ENCODE data around the gene CNIH4. TPM values are rescaled to one million over a fixed set of nuclear protein-coding genes. Genes with fewer than 3 reads are reported as not detected.
"Not testable (repeated sequence)": the region's sequence is repeated elsewhere in the genome, so short reads cannot be mapped to it uniquely, and the experiment has no call there.

The CNIH4 gene
- total and polyA plus RNA-seq, 2 experiments from 2014 or later = 62.7 to 106 TPM

GRCh38 chr1:224338150-224338838, 18.4 kb upstream of the CNIH4 start:
- Histone ChIP-seq H3K36me3 (replicated peaks; ENCODE audit: insufficient read depth, low read depth) (no peaks in the 10 kb centered on the region), H2AFZ (no peak overlapping the region), H3K4me2 (no peak overlapping the region), H4K20me1 (ENCODE audit: insufficient read depth, poor library complexity, severe bottlenecking) (no peaks in the 10 kb centered on the region), H3K27ac (no peak overlapping the region), H3K27me3 (no peaks in the 10 kb centered on the region), H3K4me1 (ENCODE audit: insufficient read depth) (no peaks in the 10 kb centered on the region), H3K4me3 (no peak overlapping the region), H3K9me3 (ENCODE audit: low read depth) (no peaks in the 10 kb centered on the region), H3K79me2 (no peaks in the 10 kb centered on the region), H3K9me2 (replicated peaks; ENCODE audit: insufficient read depth) (no peaks in the 10 kb centered on the region)
- 86% methylated on average over 4 of the region's 4 CpGs for WGBS (ENCODE audit: low lambda C conversion rate, missing lambda C conversion rate)
- TF ChIP-seq EZH2phosphoT487 (IDR thresholded peaks at IDR 0.05; ENCODE audit: low read depth, severe bottlenecking, unreplicated experiment) (no peak), EZH2 (IDR thresholded peaks at IDR 0.05; ENCODE audit: borderline replicate concordance) (no peak), CTCF (IDR thresholded peaks at IDR 0.05; ENCODE audit: poor library complexity) (no peak)
- no peak for DNase-seq (ENCODE audit: low spot score)

GRCh38 chr1:224339442-224340033, 17.1 kb upstream of the CNIH4 start:
- Histone ChIP-seq H3K4me3 (no peak overlapping the region), H3K27me3 (no peaks in the 10 kb centered on the region), H2AFZ (peak overlapping the region; percentile 54), H3K27ac (peak overlapping the region; percentile 81), H3K79me2 (no peaks in the 10 kb centered on the region), H3K9me3 (ENCODE audit: low read depth) (no peaks in the 10 kb centered on the region), H4K20me1 (ENCODE audit: insufficient read depth, poor library complexity, severe bottlenecking) (no peaks in the 10 kb centered on the region), H3K4me2 (peak overlapping the region; percentile 22), H3K36me3 (replicated peaks; ENCODE audit: insufficient read depth, low read depth) (no peaks in the 10 kb centered on the region), H3K9me2 (replicated peaks; ENCODE audit: insufficient read depth) (no peaks in the 10 kb centered on the region), H3K4me1 (ENCODE audit: insufficient read depth) (no peaks in the 10 kb centered on the region)
- no peak for DNase-seq (ENCODE audit: low spot score)
- no peak for TF ChIP-seq EZH2 (IDR thresholded peaks at IDR 0.05; ENCODE audit: borderline replicate concordance)
- TF ChIP-seq CTCF (IDR thresholded peaks at IDR 0.05; ENCODE audit: poor library complexity) = no peak
- WGBS (ENCODE audit: low lambda C conversion rate, missing lambda C conversion rate) = 49% methylated on average over 4 of the region's 4 CpGs

- not testable (repeated sequence) for H3K9me3 ChIP-seq (ENCODE audit: low read depth); H3K9me2 ChIP-seq (replicated peaks; ENCODE audit: insufficient read depth); H3K79me2 ChIP-seq; H3K36me3 ChIP-seq (replicated peaks; ENCODE audit: insufficient read depth, low read depth); H3K27me3 ChIP-seq; H3K4me1 ChIP-seq (ENCODE audit: insufficient read depth); H4K20me1 ChIP-seq (ENCODE audit: insufficient read depth, poor library complexity, severe bottlenecking)
- 7% methylated on average over 30 of the region's 36 CpGs for WGBS (ENCODE audit: low lambda C conversion rate, missing lambda C conversion rate)
- DNase-seq (ENCODE audit: low spot score) = peak; percentile 37
- peak overlapping the region; percentile 37 for H3K4me3 ChIP-seq
- H3K4me2 ChIP-seq = peak overlapping the region; percentile 97
- peak overlapping the region; percentile 78 for H2AFZ ChIP-seq
- H3K27ac ChIP-seq = peak overlapping the region; percentile 92
Measured at GRCh38 chr1:224340453-224341384, 16.0 kb upstream of the CNIH4 start.

- 39% methylated on average over 3 of the region's 3 CpGs for WGBS (ENCODE audit: low lambda C conversion rate, missing lambda C conversion rate)
- Histone ChIP-seq H3K9me3 (ENCODE audit: low read depth) (no peaks in the 10 kb centered on the region), H4K20me1 (ENCODE audit: insufficient read depth, poor library complexity, severe bottlenecking) (no peaks in the 10 kb centered on the region), H3K4me3 (no peak overlapping the region), H3K36me3 (replicated peaks; ENCODE audit: insufficient read depth, low read depth) (no peaks in the 10 kb centered on the region), H3K27me3 (no peaks in the 10 kb centered on the region), H3K27ac (no peak overlapping the region), H3K9me2 (replicated peaks; ENCODE audit: insufficient read depth) (no peaks in the 10 kb centered on the region), H2AFZ (no peak overlapping the region), H3K4me2 (no peak overlapping the region), H3K79me2 (no peaks in the 10 kb centered on the region), H3K4me1 (ENCODE audit: insufficient read depth) (no peaks in the 10 kb centered on the region)
- DNase-seq (ENCODE audit: low spot score) = no peak
- TF ChIP-seq EZH2phosphoT487 (IDR thresholded peaks at IDR 0.05; ENCODE audit: low read depth, severe bottlenecking, unreplicated experiment) = no peak
- no peak for TF ChIP-seq EZH2 (IDR thresholded peaks at IDR 0.05; ENCODE audit: borderline replicate concordance)
- no peak for TF ChIP-seq CTCF (IDR thresholded peaks at IDR 0.05; ENCODE audit: poor library complexity)
Measured at GRCh38 chr1:224343679-224344078, 13.0 kb upstream of the CNIH4 start.

Measured in hepatocyte (in vitro differentiated cells).